ENCODE data around the gene UTP11.
A peak's percentile ranks its signal among the peaks of the same experiment; 100 is the strongest.
"Not testable (repeated sequence)": the region's sequence is repeated elsewhere in the genome, so short reads cannot be mapped to it uniquely, and the experiment has no call there.

Gene UTP11

GRCh38 chr1:38012363-38013226 is at the start of gene UTP11:
Gene UTP11, plus strand, starts transcription at chr1:38012734. Its CDS starts 69 bp downstream, at chr1:38012803.
- DNase-seq (ENCODE audit: low read depth in 2 of 2): peak; percentile 81 to 86

GRCh38 chr1:37964106-37964505 is 48.4 kb upstream of the UTP11 start:
- not testable (repeated sequence) for DNase-seq (ENCODE audit: low read depth in 2 of 2)

- DNase-seq (ENCODE audit: low read depth in 2 of 2): no peak
Measured at GRCh38 chr1:37965301-37965700, 47.2 kb upstream of the UTP11 start.

GRCh38 chr1:37973684-37974083 is 38.9 kb upstream of the UTP11 start:
- not testable (repeated sequence) for DNase-seq (ENCODE audit: low read depth in 2 of 2)

- no peak for DNase-seq (ENCODE audit: low read depth in 2 of 2)
Measured at GRCh38 chr1:37974567-37974966, 38.0 kb upstream of the UTP11 start.

GRCh38 chr1:37975083-37975482 is 37.5 kb upstream of the UTP11 start:
- not testable (repeated sequence) for DNase-seq (ENCODE audit: low read depth in 2 of 2)

- DNase-seq (ENCODE audit: low read depth in 2 of 2): no peak
Measured at GRCh38 chr1:37978541-37978940, 34.0 kb upstream of the UTP11 start.

- DNase-seq (ENCODE audit: low read depth in 2 of 2): no peak
Measured at GRCh38 chr1:37983546-37983945, 29.0 kb upstream of the UTP11 start.

- DNase-seq (ENCODE audit: low read depth in 2 of 2): no peak
Measured at GRCh38 chr1:37987679-37988078, 24.9 kb upstream of the UTP11 start.

- DNase-seq (ENCODE audit: low read depth in 2 of 2): no peak
Measured at GRCh38 chr1:37989361-37989930, 23.1 kb upstream of the UTP11 start.

GRCh38 chr1:37994886-37995566 is 17.5 kb upstream of the UTP11 start:
- DNase-seq (ENCODE audit: low read depth in 2 of 2): no peak

- DNase-seq (ENCODE audit: low read depth in 2 of 2): no peak
Measured at GRCh38 chr1:37995751-37996345, 16.7 kb upstream of the UTP11 start.

- DNase-seq (ENCODE audit: low read depth in 2 of 2): no peak
Measured at GRCh38 chr1:37997256-37998088, 15.1 kb upstream of the UTP11 start.

GRCh38 chr1:37998089-37998808 is 14.3 kb upstream of the UTP11 start:
- DNase-seq (ENCODE audit: low read depth in 2 of 2): no peak

GRCh38 chr1:37998913-37999429 is 13.6 kb upstream of the UTP11 start:
- DNase-seq (ENCODE audit: low read depth in 2 of 2): no peak

GRCh38 chr1:37999430-38000232 is 12.9 kb upstream of the UTP11 start:
- DNase-seq (ENCODE audit: low read depth in 2 of 2): no peak

GRCh38 chr1:38000233-38000528 is 12.4 kb upstream of the UTP11 start:
- no peak for DNase-seq (ENCODE audit: low read depth in 2 of 2)

GRCh38 chr1:38000529-38001455 is 11.7 kb upstream of the UTP11 start:
- DNase-seq (ENCODE audit: low read depth in 2 of 2): no peak

Data from stimulated activated CD8-positive, alpha-beta memory T cell treated with anti-CD3 and anti-CD28 coated beads, Interleukin-15, amount 100 ng/mL, for 48 hours (primary cell).